ENCODE results near the gene PACSIN2. TPM values are rescaled to one million over a fixed set of nuclear protein-coding genes. Genes with fewer than 3 reads are reported as not detected.
A peak's percentile ranks its signal among the peaks of the same experiment; 100 is the strongest.

PACSIN2 gene
- total and polyA plus RNA-seq, 8 donors = 45.1 to 109 (median 95.4) TPM

GRCh38 chr22:42887120-42887519 is 127.8 kb downstream of the PACSIN2 start:
- peak; percentile 4 to 28 (median 14) for ATAC-seq
- no peaks in the 10 kb centered on the region for H3K9me3 ChIP-seq
- H3K4me1 ChIP-seq = peaks cover 58 to 66% (median 63%) of the 10 kb centered on the region in 3 donors
- 23 to 25% methylated on average over 7 of the region's 7 CpGs for WGBS, 2 donors
- intact Hi-C loops (cut with DNase I) = no loop called here
- H3K27me3 ChIP-seq = no peaks in the 10 kb centered on the region
- FAIRE-seq = no peak
- H3K4me3 ChIP-seq = peak overlapping the region in 1 of 4 donors; percentile 2
- DNase-seq = peak in 2 of 6 donors; percentile 54 to 59
- H3K36me3 ChIP-seq = peaks cover 0 to 27% (median 14%) of the 10 kb centered on the region in 3 donors
- no peak for TF ChIP-seq CTCF (IDR thresholded peaks at IDR 0.05)
- H3K27ac ChIP-seq = peak overlapping the region; percentile 79 to 96 (median 88)

- Histone ChIP-seq H3K27ac (peak overlapping the region; percentile 10 to 96 (median 71)), H3K4me1 (peaks cover 42 to 56% (median 49%) of the 10 kb centered on the region in 3 donors), H3K36me3 (peaks cover 0 to 23% (median 14%) of the 10 kb centered on the region in 3 donors), H3K4me3 (no peak overlapping the region), H3K9me3 (no peaks in the 10 kb centered on the region), H3K27me3 (no peaks in the 10 kb centered on the region)
- intact Hi-C loops (cut with DNase I) = no loop called here
- FAIRE-seq (no peak), ATAC-seq (no peak), DNase-seq (peak in 3 of 6 donors; percentile 30 to 66 (median 61))
- TF ChIP-seq CTCF (IDR thresholded peaks at IDR 0.05) = no peak
- WGBS, 2 donors = 60 to 65% methylated on average over 9 of the region's 9 CpGs
Observed at GRCh38 chr22:42885446-42885845, 129.5 kb downstream of the PACSIN2 start.

- H3K4me1 ChIP-seq = peaks cover 41 to 56% (median 46%) of the 10 kb centered on the region in 3 donors
- peak in 2 of 6 donors; percentile 51 to 52 for DNase-seq
- TF ChIP-seq CTCF (IDR thresholded peaks at IDR 0.05) = no peak
- 61 to 62% methylated on average over 7 of the region's 7 CpGs for WGBS, 2 donors
- intact Hi-C loops (cut with DNase I) = no loop called here
- no peaks in the 10 kb centered on the region for H3K27me3 ChIP-seq
- peaks cover 0 to 21% (median 14%) of the 10 kb centered on the region in 3 donors for H3K36me3 ChIP-seq
- no peaks in the 10 kb centered on the region for H3K9me3 ChIP-seq
- ATAC-seq = no peak
- no peak overlapping the region for H3K4me3 ChIP-seq
- no peak for FAIRE-seq
- peak overlapping the region; percentile 16 to 96 (median 71) for H3K27ac ChIP-seq
Observed at GRCh38 chr22:42884616-42885375, 130.2 kb downstream of the PACSIN2 start.

- DNase-seq (peak in 2 of 6 donors; percentile 46 to 61), ATAC-seq (no peak)
- WGBS, 2 donors = 58 to 65% methylated on average over 9 of the region's 9 CpGs
Observed at GRCh38 chr22:42883970-42884369, 131.0 kb downstream of the PACSIN2 start.

More at GRCh38 chr22:42883970-42884369, 131.0 kb downstream of the PACSIN2 start:
- intact Hi-C loops (cut with DNase I) = no loop called here
- Histone ChIP-seq H3K9me3 (no peaks in the 10 kb centered on the region), H3K27ac (peak overlapping the region; percentile 16 to 96 (median 71)), H3K4me3 (no peak overlapping the region), H3K36me3 (peaks cover 0 to 17% (median 14%) of the 10 kb centered on the region in 3 donors), H3K27me3 (no peaks in the 10 kb centered on the region), H3K4me1 (peaks cover 41 to 56% (median 50%) of the 10 kb centered on the region in 3 donors)
- TF ChIP-seq CTCF (IDR thresholded peaks at IDR 0.05) = no peak
- no peak for FAIRE-seq

Measured in pancreas (tissue), 10 donors.